Stimulated activated CD8-positive, alpha-beta memory T cell treated with anti-CD3 and anti-CD28 coated beads, Interleukin-7, amount 100 ng/mL, for 48 hours (primary cell): ENCODE results near the gene FAM177A1.
A peak's percentile ranks its signal among the peaks of the same experiment; 100 is the strongest.
"Not testable (repeated sequence)": the region's sequence is repeated elsewhere in the genome, so short reads cannot be mapped to it uniquely, and the experiment has no call there.

ENCODE experiments used
- DNase-seq, 2 donors: peaks; one replicate each; pipeline ENCODE4 v3.0.0-alpha.2; 2020; ENCODE audit warnings: low read depth in 1 of 2; ENCODE audit errors: extremely low read depth in 1 of 2

The FAM177A1 gene

DNA sequence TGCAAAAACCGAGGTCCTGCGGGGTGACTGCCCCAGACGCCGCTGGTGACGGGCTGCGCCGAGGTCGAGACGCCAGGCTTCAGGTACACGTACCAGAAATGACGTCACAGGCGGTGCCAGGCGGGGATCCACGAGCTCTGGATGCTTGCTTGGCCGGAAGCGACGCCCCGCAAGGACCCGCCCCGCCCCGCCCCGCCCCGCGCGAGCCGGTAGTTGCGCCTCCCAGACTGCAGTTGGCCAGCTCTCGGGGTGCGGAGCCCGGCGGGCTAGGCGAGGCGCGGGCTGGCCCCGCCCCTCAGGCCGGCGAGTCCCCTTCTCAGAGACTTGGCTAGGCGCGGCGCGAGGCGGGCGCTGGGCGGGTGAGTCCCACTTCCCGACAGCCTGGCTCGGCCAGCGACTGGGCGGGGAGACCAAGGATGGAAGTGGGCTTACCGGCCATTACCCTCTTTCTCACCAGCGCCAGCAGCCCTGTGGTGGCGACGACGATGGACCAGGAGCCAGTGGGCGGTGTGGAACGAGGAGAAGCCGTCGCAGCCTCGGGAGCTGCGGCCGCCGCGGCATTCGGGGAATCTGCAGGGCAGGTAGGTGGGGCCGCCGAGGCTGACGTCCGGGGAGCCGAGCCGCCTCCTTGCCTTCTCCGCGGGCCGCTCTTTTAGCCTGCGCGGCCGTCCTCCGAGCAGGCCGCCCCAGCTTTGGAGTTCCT is at the start of gene FAM177A1:
FAM177A1 (plus strand) TSS at position 225 of the 703 bp plus-strand sequence; CDS start at position 417, 192 bp downstream.
- peak; percentile 98 to 99 for DNase-seq

DNA sequence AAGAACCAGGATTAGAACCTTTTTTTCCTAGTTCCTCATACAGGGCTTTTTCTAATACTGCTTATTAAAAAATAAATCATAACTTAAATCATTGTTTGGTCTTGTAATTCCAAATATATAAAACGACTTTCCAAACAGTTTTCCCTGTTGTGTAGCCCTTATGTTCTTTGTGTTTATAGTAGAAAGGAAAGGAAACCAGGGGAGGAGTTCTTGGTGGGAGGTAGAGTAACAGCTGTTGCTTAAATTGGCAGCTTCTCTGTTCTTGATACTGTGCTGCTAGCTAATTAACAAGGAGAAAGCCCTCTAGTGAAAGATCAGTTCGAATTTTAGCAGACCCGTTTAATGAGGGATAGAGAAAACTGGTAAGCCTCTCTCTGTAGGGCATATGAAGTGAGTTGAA is 48.3 kb upstream of the FAM177A1 start:
- no peak for DNase-seq

GRCh38 chr14:34999500-34999899 is 46.6 kb upstream of the FAM177A1 start:
- DNase-seq, result no peak

DNA sequence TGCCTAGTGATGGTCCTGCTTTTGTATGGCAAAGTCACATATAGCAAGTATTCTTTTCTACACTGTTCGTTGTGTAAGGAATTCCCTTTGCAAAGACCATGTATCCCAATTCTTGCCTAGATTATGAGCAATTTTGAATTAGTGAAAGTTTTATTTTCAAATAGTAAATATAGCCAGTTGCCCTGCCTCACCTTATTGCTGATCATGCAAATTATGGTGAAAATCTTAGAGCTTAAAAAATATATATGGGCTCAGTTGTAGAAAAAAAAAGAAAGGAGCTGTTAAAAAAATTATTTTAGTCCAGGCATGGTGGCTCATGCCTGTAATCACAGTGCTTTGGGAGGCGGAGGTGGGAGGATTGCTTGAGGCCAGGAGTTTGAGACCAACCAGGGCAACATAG is 44.5 kb upstream of the FAM177A1 start:
- DNase-seq, result no peak

GRCh38 chr14:35004839-35005238 is 41.2 kb upstream of the FAM177A1 start:
- DNase-seq, result no peak

- DNase-seq, result no peak
Observed at GRCh38 chr14:35016568-35016967, 29.5 kb upstream of the FAM177A1 start.

GRCh38 chr14:35020713-35021112 is 25.4 kb upstream of the FAM177A1 start:
- no peak for DNase-seq

DNA sequence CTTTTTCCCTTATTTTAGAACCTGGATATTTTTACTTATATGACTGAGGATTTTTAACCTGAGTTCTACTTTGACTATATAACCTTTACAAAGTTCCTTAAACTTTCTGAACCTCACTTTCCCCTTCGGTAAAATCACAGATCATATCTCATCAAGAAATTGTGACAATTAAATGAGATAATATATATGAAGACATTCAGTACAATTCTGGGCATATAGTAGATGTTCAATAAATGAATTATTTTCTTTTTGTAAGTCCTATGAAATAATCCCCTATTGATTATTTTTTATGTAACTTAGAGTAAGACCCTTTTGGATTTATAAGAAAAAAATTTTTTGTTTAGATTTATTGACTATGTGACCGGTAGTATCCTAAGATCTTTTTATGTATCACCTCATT is 17.6 kb upstream of the FAM177A1 start:
- no peak for DNase-seq

- no peak for DNase-seq
Observed at GRCh38 chr14:35032562-35032961, 13.5 kb upstream of the FAM177A1 start.

DNA sequence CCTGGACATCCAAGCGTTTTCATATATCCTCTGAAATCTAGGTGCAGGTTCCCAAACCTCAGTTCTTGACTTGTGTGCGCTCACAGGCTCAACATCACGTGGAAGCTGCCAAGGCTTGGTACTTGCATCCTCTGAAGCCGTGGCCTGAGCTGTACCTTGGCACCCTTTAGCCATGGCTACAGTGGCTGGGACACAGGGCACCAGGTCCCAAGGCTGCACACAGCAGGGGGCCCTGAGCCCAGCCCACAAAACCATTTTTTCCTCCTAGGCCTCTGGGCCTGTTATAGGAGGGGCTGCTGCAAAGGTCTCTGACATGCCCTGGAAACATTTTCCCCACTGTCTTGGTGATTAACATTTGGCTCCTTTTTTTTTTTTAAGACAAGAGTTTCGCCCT is 11.6 kb upstream of the FAM177A1 start:
- DNase-seq, result no peak

DNA sequence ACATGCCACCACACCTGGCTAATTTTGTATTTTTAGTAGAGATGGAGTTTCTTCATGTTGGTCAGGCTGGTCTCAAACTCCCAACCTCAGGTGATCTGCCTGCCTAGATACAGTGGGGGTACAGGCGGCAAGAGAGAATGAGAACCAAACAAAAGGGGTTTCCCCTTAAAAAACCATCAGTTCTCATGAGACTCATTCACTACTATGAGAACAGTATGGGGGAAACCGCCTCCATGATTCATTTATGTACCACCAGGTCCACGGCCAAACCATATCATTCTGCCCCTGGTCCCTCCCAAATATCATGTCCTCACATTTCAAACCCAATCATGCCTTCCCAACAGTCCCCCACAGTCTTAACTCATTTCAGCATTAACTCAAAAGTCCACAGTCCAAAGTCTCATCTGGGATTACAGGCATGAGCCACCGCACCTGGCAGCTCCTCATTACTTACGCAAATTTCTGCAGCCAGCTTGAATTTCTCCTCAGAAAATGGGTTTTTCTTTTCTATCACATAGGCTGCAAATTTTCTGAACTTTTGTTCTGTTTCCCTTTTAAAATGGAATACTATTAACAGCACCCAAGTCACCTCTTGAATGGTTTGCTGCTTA is 11.0 kb upstream of the FAM177A1 start:
- not testable (repeated sequence) for DNase-seq

- DNase-seq, result not testable (repeated sequence)
Observed at GRCh38 chr14:35038312-35038711, 7.8 kb upstream of the FAM177A1 start.

DNA sequence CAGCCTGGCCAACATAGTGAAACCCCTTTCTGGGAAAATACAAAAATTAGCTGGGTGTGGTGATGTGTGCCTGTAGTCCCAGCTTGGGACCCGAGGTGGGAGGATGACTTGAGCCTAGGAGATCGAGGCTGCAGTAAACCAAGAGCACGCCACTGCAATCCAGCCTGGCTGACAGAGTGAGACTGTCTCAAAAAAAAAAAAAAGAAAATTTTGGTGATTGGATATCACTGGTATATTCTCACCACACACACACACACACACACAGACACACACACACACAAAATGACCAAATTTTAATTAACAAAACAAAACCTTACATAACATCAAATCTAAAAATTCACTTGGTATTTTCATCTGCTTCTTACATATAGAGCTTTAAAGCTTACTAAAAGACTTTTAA is 3.4 kb upstream of the FAM177A1 start:
- DNase-seq, result no peak

- DNase-seq, result no peak
Observed at GRCh38 chr14:35043046-35043445, 3.0 kb upstream of the FAM177A1 start.

DNA sequence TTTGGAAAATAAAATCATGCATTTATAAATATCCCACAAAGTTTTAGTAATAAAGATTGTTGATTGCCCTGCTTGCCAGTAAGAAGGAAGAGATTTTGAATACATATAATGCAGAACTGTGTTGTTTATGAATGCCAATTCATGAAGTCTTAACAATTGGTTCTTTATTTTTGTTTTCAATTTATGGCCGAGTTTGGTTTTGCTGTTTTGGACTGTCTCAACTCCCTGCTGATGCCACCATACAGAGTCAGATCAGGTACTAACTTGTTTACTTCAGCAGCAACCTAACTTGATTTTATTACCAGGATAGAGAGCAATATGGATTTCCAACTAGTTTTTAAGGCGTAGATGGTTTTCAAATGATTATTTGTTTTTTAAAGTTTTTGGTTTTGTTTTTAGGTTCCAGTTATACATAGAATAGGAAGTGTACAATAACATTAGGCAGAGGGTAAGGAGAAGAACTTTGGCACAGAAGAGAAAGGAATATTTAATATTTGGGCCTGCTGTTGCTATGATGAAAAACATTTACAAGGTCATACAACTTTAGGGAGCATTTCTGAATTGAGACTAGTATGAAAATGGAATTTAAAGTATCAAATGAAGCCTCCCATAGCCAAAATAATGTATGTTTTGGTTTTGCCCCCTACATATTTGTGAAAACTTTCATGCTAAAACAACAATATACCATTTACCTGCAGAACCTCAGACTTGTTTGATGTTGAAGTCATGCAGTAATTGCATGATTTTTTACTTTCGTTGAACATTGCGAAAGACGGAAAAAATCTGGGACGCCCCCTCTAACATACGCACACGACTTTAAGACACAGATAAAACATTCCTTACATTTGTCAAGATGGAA is 904 bp upstream of the FAM177A1 start:
- DNase-seq, result no peak

- no peak for DNase-seq
Observed at GRCh38 chr14:35045798-35046047, 349 bp upstream of the FAM177A1 start.

DNA sequence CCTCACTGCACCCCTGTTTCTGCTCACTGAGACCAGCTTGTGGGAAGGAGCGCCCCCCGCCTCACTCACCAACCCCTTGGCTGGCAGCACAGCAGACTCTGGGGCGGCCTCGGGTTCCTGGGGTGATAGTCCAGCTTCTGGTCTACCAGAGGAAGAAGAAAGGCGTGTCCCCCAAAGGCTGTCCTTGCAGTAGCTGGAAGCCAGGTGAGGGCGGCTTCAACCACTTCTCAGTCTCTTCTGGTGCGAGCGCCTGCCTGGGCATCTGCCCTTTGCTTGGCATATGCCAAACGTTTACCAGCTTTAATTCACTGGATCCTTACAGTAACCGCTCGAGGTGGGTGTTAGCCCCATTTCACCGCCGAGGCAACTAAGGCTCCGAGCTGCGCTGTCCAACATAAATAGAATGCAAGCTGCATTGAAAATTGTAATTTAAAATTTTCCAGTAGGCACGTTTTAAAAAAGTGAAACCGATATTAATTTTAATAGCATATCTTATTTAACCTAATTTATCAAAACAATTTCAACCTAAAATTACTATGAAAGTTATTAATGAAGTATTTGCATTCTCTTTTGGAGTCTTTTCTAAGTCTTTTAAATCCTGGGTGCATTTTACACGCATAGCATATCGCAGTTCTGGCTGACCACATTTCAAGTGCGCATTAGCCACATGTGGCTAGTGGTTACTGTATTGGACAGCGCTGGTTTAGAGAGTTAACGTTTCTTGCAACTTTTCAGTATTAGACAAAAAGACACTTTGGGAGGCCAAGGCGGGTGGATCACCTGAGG is 872 bp downstream of the FAM177A1 start:
- DNase-seq, result peak in 1 of 2 donors; percentile 26

DNA sequence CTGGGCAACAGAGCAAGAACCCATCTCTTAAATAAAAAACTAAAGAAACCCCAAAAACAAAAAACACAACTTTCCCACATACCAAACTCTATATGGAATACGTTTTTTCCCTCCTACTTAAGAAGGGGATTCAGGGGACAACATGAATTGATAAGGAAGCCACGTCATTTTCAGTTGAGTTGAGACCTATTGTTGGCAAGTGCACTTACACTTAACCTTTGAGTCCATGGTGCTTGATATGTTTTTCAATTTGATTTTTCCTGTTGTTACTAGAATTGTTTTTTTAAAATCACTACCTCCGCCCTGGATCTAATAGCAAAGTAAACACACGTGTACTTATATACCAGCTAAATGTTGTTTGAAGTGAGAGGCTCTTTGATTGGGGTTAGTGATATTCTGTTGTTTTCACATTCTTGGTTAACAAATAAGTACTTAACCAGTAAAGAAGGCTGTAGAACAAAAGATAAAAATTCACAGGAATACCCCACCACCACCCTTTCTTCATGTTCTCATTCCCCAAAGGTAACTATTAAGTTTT is 2.0 kb downstream of the FAM177A1 start:
- no peak for DNase-seq

- no peak for DNase-seq
Observed at GRCh38 chr14:35050652-35051051, 4.6 kb downstream of the FAM177A1 start.

GRCh38 chr14:35051796-35052195 is 5.7 kb downstream of the FAM177A1 start:
- DNase-seq, result no peak

- no peak for DNase-seq
Observed at GRCh38 chr14:35052637-35053036, 6.6 kb downstream of the FAM177A1 start.
